Astrocyte (in vitro differentiated cells and primary cell): ENCODE data around the gene SUSD4. TPM values are rescaled to one million over a fixed set of nuclear protein-coding genes. Genes with fewer than 3 reads are reported as not detected.
A peak's percentile ranks its signal among the peaks of the same experiment; 100 is the strongest.

Source experiments
- DNase-seq: peaks from one replicate; pipeline ENCODE4 v3.0.0-alpha.2; 2010; ENCODE audit warnings: low read depth
- FAIRE-seq: peaks from 2 replicates; lab custom pipeline; 2011; peaks lifted over from hg19 to GRCh38; lab: Jason Lieb, UNC
- H2AFZ ChIP-seq: 2 replicates; pipeline ENCODE4 v1.6.0; 2012; ENCODE audit warnings: low read depth, low read length, inconsistent platforms
- H3K27ac ChIP-seq: 2 replicates; pipeline ENCODE4 v1.5.1; 2011; ENCODE audit warnings: low read depth, low read length, inconsistent platforms
- H3K27me3 ChIP-seq: 2 replicates; pipeline ENCODE4 v1.6.0; 2011; ENCODE audit warnings: low read length, inconsistent platforms; ENCODE audit not compliant: insufficient read depth
- H3K36me3 ChIP-seq: 2 replicates; pipeline ENCODE4 v1.5.1; 2011; ENCODE audit warnings: low read length, inconsistent platforms; ENCODE audit not compliant: insufficient read depth
- H3K4me1 ChIP-seq: 2 replicates; pipeline ENCODE4 v1.5.1; 2011; ENCODE audit warnings: low read length, inconsistent platforms; ENCODE audit not compliant: insufficient read depth
- H3K4me2 ChIP-seq: 2 replicates; pipeline ENCODE4 v1.6.0; 2012; ENCODE audit warnings: low read length, inconsistent platforms
- H3K4me3 ChIP-seq: 2 replicates; pipeline ENCODE4 v1.5.1; 2011; ENCODE audit warnings: low read depth, mild to moderate bottlenecking, low read length, inconsistent platforms; ENCODE audit not compliant: insufficient read depth
- H3K79me2 ChIP-seq: 2 replicates; pipeline ENCODE4 v1.6.0; 2012; ENCODE audit warnings: mild to moderate bottlenecking, low read length, inconsistent platforms; ENCODE audit not compliant: insufficient read depth
- H3K9ac ChIP-seq: 2 replicates; pipeline ENCODE4 v1.6.0; 2012; ENCODE audit warnings: mild to moderate bottlenecking, low read length, inconsistent platforms
- H3K9me3 ChIP-seq: 2 replicates; pipeline ENCODE4 v1.5.1; 2012; ENCODE audit warnings: low read depth, mild to moderate bottlenecking, low read length, inconsistent platforms; ENCODE audit not compliant: insufficient read depth
- H4K20me1 ChIP-seq: 2 replicates; pipeline ENCODE4 v1.6.0; 2012; ENCODE audit warnings: low read length, inconsistent platforms; ENCODE audit not compliant: insufficient read depth
- H3K27ac Mint-ChIP-seq: one replicate; pipeline ENCODE4 v1.8.0; 2021; ENCODE audit warnings: mild to moderate bottlenecking, mixed read lengths; ENCODE audit not compliant: unreplicated experiment
- H3K27me3 Mint-ChIP-seq: one replicate; pipeline ENCODE4 v1.8.0; 2021; ENCODE audit warnings: low read depth, mixed read lengths; ENCODE audit not compliant: unreplicated experiment
- H3K36me3 Mint-ChIP-seq: one replicate; pipeline ENCODE4 v1.8.0; 2021; ENCODE audit warnings: low read depth, mixed read lengths; ENCODE audit not compliant: unreplicated experiment
- H3K4me1 Mint-ChIP-seq: one replicate; pipeline ENCODE4 v1.8.0; 2021; ENCODE audit warnings: low read depth, mixed read lengths; ENCODE audit not compliant: unreplicated experiment
- H3K4me3 Mint-ChIP-seq: one replicate; pipeline ENCODE4 v1.8.0; 2021; ENCODE audit warnings: mild to moderate bottlenecking, moderate library complexity, mixed read lengths; ENCODE audit not compliant: unreplicated experiment
- H3K9me3 Mint-ChIP-seq: one replicate; pipeline ENCODE4 v1.8.0; 2021; ENCODE audit warnings: mild to moderate bottlenecking, mixed read lengths; ENCODE audit not compliant: unreplicated experiment
- EZH2 ChIP-seq: IDR thresholded peaks from 2 replicates; pipeline ENCODE4 v1.6.1; 2012; ENCODE audit warnings: mild to moderate bottlenecking, low read length, inconsistent platforms; ENCODE audit not compliant: insufficient read depth
- total RNA-seq: library from RNA; stranded (reverse); gene quantifications from 2 replicates; pipeline ENCODE4 v1.2.1, GENCODE V29; 2021
- TF ChIP-seq, protein P1 (sequence below): IDR thresholded peaks from 2 replicates; pipeline ENCODE4 v1.5.1; 2011; ENCODE audit warnings: low read depth, mild to moderate bottlenecking, inconsistent platforms, low read length, moderate library complexity; ENCODE audit not compliant: insufficient read depth

The SUSD4 gene
- total RNA-seq, 1 donor from 2014 or later, result 9.2 TPM

DNA sequence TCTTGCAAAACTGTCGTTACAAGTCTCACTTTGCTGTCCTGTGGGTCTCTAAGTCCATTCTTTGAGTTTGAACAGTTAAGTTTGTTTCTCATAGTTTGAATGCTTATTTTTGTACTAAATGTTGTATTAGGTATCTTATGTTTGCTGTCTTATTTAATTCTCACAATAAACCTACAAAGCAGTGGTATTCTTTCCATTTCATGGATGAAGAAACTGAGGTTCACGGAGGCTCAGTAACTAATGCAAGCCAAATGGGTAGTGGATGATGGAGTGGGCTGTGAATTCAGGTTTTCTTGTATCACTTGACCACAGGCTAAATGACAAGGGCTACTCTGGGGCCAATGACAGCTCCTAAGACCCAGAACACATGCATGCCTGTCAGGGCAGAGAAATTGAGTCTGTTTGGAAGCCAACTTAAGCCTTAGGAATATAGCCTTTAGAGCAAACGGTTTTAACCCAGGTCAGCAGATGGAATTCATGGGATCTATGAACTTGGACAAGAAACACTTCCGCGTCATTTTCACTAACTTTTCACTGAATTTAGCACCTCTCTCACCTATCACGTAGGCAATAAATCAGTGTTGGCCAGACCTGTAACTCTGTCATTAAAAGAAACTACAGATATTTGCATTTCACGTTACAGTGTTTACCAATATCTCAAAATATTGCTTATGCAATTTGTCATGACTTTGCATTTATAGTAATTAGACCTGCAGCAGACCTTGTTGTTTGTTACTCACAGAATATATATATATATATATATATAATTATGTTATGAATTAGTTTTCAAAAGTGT, 153.8 kb downstream of the SUSD4 start:
- Mint-ChIP-seq H3K27me3 (peaks cover 3% of the 10 kb centered on the region), H3K27ac (no peak overlapping the region), H3K9me3 (no peaks in the 10 kb centered on the region), H3K4me1 (peaks cover 51% of the 10 kb centered on the region), H3K4me3 (peak overlapping the region; percentile 14), H3K36me3 (peaks cover 1% of the 10 kb centered on the region)
- Histone ChIP-seq H3K9me3 (no peaks in the 10 kb centered on the region), H3K27me3 (no peaks in the 10 kb centered on the region), H3K4me1 (peaks cover 14% of the 10 kb centered on the region), H3K4me2 (peak overlapping the region; percentile 0), H3K4me3 (no peak overlapping the region), H3K79me2 (no peaks in the 10 kb centered on the region), H4K20me1 (no peaks in the 10 kb centered on the region), H2AFZ (no peak overlapping the region), H3K36me3 (no peaks in the 10 kb centered on the region), H3K27ac (no peak overlapping the region), H3K9ac (no peak overlapping the region)
- no peak for FAIRE-seq
- no peak for TF ChIP-seq EZH2
- TF ChIP-seq, protein P1, sequence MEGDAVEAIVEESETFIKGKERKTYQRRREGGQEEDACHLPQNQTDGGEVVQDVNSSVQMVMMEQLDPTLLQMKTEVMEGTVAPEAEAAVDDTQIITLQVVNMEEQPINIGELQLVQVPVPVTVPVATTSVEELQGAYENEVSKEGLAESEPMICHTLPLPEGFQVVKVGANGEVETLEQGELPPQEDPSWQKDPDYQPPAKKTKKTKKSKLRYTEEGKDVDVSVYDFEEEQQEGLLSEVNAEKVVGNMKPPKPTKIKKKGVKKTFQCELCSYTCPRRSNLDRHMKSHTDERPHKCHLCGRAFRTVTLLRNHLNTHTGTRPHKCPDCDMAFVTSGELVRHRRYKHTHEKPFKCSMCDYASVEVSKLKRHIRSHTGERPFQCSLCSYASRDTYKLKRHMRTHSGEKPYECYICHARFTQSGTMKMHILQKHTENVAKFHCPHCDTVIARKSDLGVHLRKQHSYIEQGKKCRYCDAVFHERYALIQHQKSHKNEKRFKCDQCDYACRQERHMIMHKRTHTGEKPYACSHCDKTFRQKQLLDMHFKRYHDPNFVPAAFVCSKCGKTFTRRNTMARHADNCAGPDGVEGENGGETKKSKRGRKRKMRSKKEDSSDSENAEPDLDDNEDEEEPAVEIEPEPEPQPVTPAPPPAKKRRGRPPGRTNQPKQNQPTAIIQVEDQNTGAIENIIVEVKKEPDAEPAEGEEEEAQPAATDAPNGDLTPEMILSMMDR, result no peak
- no peak for DNase-seq

DNA sequence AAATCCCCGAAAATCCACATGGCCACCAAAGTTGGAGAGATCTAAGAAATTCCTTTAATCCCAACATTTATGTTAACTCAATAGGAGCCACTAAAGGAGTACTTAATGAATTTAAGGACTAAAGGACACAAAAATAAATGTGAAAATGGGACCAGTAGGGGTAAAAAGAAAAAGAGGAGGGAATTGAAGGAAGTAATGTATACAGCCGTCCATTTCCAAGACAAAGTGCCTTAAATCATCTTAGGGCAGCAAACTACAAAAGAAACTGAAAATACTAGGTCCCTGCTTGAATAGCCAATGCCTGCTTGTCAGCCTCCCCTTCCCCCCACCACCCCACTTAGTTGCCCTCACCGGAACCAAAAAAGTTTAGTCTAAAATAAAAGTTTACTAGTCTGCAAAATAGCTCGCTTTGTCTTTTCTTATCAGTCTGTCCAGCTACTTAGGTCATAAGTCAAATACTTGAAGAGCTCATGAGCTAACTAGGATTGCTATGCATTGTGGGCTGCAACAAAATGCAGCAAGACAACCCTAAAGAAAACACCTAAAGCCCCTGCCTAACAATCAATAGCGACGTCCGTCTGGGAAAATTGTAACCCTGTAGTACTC, 154.6 kb downstream of the SUSD4 start:
- peaks cover 2% of the 10 kb centered on the region for H3K27me3 Mint-ChIP-seq
- DNase-seq (peak; percentile 58), FAIRE-seq (no peak)
- no peak overlapping the region for H3K4me3 Mint-ChIP-seq
- Histone ChIP-seq H3K79me2 (no peaks in the 10 kb centered on the region), H3K36me3 (no peaks in the 10 kb centered on the region), H3K4me1 (peaks cover 14% of the 10 kb centered on the region), H3K9me3 (no peaks in the 10 kb centered on the region), H3K9ac (no peak overlapping the region), H3K4me3 (no peak overlapping the region), H2AFZ (no peak overlapping the region), H4K20me1 (no peaks in the 10 kb centered on the region), H3K27me3 (no peaks in the 10 kb centered on the region), H3K4me2 (peak overlapping the region; percentile 0), H3K27ac (no peak overlapping the region)
- H3K27ac Mint-ChIP-seq, result no peak overlapping the region
- H3K36me3 Mint-ChIP-seq, result peaks cover 1% of the 10 kb centered on the region
- TF ChIP-seq, protein P1, result no peak
- no peak for TF ChIP-seq EZH2
- H3K9me3 Mint-ChIP-seq, result no peaks in the 10 kb centered on the region
- peaks cover 51% of the 10 kb centered on the region for H3K4me1 Mint-ChIP-seq
